A204.1 (cell line): ENCODE measurements around the gene SLC4A1.

Experiments
- FAIRE-seq: peaks from 2 replicates; lab custom pipeline; 2012; peaks lifted over from hg19 to GRCh38; lab: Jason Lieb, UNC

Gene SLC4A1

DNA sequence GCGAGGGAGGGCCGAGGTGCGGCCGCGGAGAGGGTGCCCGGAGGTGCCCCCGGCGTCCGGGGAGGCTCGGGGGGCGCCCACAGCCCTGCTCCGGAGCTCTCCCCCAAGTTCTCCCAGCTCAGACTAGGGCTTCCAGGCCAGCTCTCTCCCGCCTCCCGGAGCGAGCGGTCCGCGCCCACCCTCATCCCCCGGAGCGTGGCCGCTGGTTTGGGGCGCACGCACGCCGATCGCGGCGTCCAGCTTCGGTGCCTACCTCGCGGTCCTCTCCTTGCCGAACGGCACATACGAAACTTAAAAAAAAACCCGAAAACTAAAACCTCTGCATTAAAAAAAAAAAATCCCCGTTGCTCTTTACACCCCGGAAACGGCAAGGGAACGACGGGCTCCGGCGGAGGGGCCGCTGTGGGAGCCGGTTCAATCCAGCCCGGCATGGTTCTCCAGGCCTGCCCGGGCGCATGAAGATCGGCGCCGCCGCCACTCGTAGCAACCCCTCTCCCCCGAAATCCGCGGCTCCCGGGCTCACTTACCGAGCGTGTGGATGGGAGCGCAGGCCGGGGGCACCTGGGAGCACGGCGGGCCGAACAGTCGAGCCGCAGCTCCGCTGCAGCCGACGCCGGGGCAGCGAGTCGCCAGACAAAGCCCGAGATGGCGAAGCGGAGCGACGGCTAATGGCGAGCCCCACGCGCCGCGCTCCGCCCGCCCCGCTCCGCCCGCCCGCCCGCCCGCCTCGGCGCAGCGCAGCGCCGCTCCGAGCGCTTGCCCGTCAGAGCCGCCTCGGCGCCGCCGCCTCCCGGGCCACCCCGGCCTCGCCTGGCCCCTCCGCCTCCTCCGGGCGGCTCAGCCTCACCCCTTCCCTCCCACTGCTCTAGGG, 47.5 kb downstream of the SLC4A1 start:
- no peak for FAIRE-seq

DNA sequence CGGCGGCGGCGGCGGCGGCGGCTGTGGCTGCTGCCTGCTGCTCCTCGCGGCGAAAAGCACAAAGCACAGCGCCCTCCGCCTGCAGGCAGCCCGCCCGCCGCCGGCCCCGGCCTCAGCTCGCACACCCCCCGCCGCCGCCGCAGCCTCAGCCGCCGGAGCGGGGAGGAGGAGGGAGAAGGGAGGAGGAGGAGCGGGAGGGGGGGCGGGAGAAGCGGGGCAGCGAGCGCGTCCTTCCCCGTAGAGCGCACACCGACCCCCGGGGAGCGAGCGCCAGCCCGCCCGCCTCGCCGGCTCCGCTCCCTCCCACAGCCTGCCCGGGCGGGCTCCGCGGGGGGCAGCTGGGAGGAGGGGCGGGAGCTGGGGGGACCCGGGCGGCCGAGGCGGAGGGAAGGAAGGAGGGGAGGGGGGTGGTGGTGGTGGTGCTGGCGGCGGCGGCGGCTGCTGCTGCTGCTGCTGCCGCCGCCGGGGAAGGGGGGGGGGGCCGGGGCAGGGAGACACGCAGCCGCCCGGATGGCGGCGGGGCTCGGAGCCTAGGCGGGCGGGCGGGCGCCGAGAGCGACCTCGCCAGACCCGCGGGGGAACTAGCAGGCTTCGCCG, 48.2 kb downstream of the SLC4A1 start, which contains the start of gene UBTF:
Gene UBTF, minus strand, starts transcription at position 60 of the 597 bp plus-strand sequence. CDS start 1,446 bp downstream, outside the sequence.
- FAIRE-seq = no peak

DNA sequence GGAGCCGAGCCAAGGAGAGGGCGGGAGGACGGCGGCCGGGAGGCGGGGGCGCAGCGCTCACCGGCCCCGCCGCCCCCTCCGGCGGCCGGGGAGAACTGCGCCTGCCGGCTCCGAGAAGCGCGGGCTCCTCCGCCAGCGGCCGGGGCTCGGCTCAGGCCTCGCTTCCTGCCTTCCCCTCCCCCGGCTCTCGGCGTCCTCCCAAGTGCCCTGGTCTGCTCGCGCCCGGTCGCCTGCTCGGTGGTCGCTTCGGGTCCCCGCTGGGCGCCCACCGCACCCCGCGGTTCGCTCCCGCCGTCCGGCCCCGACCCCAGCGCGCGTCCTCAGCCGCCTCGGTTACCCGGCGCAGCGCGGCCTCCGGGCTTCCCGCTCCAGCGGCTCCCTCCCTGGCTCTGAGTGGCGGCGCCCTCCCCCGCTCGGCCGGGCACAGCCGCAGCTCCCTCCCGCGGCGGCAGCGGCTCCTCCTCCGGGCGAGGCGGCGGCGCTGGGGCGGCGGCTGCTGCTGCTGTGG, 48.8 kb downstream of the SLC4A1 start:
- no peak for FAIRE-seq

GRCh38 chr17:44218344-44219107, 49.4 kb downstream of the SLC4A1 start:
- no peak for FAIRE-seq

DNA sequence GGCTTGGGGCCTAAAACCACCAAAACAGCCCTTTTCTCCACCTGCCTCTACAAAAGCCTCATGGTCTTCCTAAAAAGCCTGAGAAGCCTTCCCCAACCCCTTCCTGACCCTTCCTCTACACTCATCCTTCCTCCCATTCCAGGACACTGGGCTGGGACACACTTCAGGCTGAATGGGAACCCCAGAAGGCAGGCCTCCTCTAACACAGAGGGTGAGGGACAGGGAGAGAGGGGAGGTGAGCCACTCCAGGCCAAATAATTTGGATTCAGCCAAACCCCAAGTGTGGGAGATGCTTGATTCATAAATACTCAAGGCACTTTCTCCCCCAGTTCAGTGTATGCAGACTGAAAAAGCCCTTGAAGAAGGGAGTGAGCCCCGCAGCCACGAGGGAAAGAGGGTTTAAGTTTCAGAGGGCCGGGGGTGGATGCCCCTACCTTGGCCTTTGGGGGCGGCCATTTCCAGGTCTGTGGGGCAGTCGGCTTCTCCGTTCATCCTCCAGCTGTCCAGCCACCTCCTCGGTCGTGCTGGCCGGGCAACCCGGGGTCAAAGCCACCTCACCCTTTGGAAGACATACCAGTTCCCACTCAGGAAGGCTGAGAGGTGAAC, 50.1 kb downstream of the SLC4A1 start:
- no peak for FAIRE-seq

DNA sequence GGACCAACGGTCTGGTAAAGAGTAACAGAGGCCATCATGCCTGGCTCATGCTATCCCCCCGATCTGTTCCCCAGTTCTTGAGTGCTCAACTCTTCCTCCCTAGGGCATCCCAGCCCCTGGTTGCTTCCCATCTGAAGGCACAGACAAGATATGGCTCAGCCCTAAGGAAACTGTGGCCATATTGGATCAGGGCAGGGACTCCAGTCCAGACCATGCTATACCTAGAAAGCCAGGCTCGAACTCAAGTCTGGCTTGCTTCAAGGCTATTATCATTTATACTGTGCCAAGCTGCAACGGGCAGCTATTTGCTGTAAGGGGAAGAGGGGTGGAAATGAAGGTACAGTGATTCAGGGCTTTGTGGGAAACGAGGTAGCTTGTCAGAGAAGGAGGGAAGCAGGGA, 51.2 kb downstream of the SLC4A1 start:
- no peak for FAIRE-seq

DNA sequence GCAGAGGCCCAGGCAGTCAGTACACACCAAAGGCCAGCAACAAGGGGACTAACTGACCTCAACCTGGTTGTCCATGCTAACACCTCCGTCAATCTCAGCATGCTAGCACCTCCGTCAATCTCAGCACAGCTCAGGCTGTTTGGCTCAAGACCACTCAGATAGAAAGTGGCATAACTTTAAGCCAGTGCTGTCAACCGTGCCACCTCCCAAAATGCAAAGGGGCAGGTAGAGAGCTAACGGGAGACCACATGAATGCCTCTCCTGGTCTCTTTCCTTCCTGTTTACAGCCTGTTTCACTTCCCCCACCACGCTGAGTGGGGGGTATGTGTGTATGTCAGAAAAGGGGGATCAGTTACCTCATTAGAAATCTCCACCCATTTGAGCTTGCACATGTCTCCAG, 51.8 kb downstream of the SLC4A1 start:
- no peak for FAIRE-seq

DNA sequence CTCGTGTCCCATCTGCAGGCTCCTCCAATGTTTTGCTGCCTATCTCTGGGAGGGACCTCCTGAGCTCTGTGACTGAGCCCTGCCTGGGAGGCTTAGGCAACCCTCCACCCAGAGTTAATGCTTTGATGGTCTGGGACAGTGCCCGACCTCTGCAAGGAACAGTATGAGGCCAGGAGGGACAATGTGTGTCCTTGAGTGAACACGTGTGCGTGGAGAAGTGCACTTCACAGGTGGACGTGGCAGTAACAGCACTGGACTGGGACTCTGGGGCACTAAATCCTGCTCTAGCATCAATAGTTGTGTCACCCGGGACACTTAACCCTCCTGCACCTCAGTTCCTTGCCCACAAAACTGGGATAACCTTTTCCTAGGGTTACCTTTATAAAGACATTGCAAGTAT, 53.0 kb downstream of the SLC4A1 start:
- no peak for FAIRE-seq

DNA sequence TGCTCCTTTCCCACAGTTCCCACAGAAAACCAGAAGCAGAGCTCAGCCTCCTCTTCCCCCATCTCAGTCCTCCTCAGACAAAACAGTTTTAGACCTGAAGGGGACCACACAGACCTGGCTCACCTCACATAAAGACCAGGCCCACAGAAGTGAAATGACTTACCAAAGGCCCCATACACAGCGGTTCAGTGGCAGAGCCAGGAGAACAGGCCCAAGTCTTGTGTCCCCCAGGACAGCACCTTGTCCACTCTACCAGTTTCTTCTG, 53.8 kb downstream of the SLC4A1 start:
- no peak for FAIRE-seq

GRCh38 chr17:44213403-44214229, 54.3 kb downstream of the SLC4A1 start:
- no peak for FAIRE-seq

DNA sequence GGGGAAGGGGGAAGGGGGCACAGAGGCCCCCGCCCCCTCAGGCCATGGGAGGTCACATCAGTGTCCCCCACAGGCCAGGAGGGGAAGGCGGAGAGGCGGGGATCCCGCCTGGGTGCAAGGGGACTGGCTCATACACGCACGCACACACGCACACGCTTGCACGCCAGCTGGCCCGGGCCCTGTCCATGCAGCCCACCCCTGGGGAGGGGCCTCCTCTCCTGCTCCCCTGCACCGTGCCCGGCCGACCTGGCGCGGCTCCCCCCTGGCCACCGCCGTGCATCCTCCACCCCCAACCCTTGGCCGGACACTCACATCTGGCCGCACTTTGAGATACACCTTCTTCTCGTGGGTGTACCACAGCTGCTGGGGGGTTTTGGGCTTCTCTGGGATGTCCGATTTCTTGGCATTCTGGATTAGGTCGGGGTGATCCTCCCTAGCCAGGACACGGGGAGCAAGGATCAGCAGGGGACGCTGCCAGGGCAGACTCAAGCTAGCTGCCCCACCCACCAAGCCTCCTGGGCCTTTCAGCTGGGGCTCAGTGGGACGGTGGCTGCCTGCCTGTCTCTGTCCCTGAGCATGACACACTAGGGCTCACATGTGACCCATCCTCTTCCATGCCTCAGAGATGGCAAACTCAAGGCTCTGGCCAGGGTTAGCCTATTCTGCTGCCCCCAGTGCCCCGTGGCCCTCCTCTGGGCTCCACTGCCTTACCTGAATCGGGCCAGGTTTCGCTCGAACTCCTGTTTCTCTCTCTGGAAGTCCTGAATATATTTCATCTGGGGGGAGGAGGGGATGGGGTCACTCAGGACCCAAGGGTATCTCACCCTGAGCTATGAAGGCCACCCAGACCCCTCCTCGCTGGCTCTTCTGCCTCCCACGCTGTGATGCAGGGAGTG, 55.2 kb downstream of the SLC4A1 start:
- no peak for FAIRE-seq

DNA sequence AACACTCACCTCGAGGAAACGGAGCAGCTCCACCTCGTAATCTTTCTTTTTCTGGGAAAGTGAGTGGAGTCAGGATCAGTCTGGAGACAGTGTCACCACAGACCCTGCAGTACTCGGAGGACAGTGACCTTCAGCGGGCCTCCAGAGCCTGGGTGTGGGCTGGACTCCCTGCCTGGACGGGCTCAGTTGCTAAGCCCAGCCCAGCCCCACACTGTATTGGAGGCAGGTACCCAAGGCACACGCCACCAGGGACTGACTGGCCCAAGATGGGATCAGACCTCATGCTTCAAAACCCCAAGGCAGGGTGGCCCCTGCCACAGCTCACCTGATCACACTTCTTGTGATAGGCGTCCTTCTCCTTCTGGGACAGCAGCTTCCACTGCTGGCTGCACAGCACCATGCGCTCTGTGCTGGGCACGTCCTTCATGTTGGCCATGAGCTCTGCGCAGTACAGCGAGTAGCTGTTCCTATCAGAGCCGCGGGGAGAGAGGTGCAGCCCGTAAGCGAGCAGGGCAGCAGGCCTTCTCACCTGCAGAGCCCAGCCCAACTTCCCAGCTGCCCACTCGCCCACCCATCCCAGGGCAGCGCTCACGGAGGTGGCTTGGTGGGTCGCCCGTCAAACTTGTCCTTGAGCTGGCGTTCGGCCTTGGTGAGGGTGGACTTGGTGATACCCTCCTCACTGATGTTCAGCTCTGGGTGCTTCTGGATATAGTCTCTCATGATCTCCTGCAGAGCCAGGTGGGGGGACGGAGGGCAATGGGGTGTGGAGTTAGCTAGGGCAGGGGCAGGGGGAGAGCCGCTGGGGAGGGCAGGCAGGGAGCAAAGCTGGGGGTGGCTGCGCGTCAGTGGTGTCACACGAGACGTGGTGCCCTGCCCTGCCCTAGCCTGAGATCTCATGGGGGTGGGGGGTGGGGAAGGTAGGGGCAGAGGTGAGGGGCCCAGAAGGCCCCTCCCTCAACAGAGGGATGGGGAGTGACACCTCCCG, 56.4 kb downstream of the SLC4A1 start:
- no peak for FAIRE-seq

- FAIRE-seq = no peak
Observed at GRCh38 chr17:44210342-44211192, 57.4 kb downstream of the SLC4A1 start.

DNA sequence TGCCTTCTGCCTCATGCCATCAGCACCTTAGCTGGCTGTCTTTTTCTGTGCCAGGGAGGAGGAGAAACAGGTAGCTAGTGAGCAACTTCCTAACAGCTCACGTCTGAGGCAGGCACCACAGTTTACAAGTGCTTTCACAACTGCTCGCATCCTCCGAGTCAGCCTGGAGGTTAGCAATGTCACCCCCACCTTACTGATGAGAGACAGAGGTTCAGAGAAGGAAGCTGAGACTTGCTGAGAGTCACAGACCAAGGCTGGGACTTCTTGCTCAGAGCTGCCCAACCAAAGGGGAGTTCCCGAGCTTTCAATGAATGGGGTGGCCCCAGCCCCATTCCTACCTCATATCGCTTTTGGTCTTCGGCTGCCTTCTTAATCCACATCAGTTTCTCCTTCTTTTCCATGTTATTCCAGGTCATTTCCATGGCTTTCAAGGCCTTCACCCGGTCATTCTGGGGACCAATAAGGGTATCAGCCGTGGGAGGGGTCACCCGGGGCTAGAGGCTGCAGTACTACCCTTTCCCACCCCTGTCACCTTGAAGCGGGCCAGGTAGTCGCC, 58.1 kb downstream of the SLC4A1 start:
- no peak for FAIRE-seq

DNA sequence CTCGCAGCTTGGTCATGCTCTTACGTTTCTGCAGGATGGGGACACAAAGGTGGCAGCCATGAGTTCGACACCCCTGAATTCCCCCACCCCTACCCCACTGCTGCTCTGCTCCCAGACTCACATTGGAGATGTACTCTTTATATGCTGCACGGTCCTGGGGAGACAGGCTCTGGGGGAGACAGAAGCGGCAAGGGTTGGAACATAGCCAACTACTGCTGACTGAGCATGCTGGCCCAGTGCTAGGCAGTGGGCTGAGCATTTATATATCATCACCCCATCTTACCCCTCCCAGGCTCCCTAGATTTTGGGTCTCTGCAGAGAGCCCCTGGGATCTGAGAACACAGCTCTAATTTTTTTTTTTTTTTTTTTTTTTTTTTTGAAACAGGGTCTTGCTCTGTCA, 60.2 kb downstream of the SLC4A1 start:
- FAIRE-seq = no peak

DNA sequence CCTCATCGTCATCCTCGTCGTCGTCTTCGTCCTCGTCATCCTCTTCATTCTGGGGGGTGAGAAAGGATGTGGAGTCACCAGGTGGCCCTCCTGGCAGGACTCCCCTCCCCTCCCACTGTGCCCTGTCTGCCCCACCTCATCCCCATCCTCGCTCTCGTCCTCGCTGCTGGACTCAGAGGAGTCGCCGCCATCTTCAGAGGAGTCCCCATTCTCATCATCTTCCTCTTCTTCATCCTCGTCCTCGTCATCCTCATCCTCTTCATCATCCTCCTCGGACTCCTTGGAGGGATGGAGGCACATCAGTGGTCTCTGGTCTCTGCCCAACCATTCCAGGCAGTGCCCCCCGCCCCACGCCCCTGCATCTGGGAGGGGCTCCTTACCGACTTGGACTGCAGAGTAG, 60.6 kb downstream of the SLC4A1 start:
- no peak for FAIRE-seq

- no peak for FAIRE-seq
Observed at GRCh38 chr17:44206825-44207155, 61.1 kb downstream of the SLC4A1 start.
